Endothelial cell of umbilical vein (primary cell): ENCODE data around the gene IL1R2. TPM values are rescaled to one million over a fixed set of nuclear protein-coding genes. Genes with fewer than 3 reads are reported as not detected.

Experiments
- BruUV-seq: library from RNA; stranded (reverse); fragments of 400-500 nt; replicated peaks from 2 replicates; lab custom pipeline; 2021; lab: Mats Ljungman, UMichigan
- CTCF ChIA-PET: fragments of 300-600, 350-600 bp; sonication (Branson Sonifier 250); formaldehyde crosslinking; loops from one replicate; lab custom pipeline; 2021; ENCODE audit warnings: antibody characterized with exemption, inconsistent platforms; lab: Charles Lee
- POLR2A ChIA-PET: fragments of 300-600, 350-600 bp; sonication (Branson Sonifier 250); formaldehyde crosslinking; loops from one replicate; lab custom pipeline; 2021; ENCODE audit warnings: antibody characterized with exemption, inconsistent platforms; lab: Charles Lee
- DNase-seq: peaks from one replicate; pipeline ENCODE4 v3.0.0-alpha.2; 2011; ENCODE audit warnings: low read depth, low spot score
- FAIRE-seq: peaks from 2 replicates; lab custom pipeline; 2011; peaks lifted over from hg19 to GRCh38; lab: Jason Lieb, UNC
- H2AFZ ChIP-seq: 2 replicates; pipeline ENCODE4 v1.6.0; 2012; ENCODE audit warnings: low read depth, low read length, control low read depth, inconsistent platforms
- H3K27ac ChIP-seq: 2 replicates; pipeline ENCODE4 v1.5.1; 2011; ENCODE audit warnings: low read depth, mild to moderate bottlenecking, control low read depth, low read length, moderate library complexity; ENCODE audit not compliant: insufficient read depth
- H3K27me3 ChIP-seq, 2 experiments: 2 replicates each; pipeline versions ENCODE4 v1.6.0 to v1.6.1; 2011; ENCODE audit warnings: low read length in 2 of 2, mixed read lengths in 1 of 2; ENCODE audit not compliant: control insufficient read depth in 2 of 2, insufficient read depth in 2 of 2
- H3K36me3 ChIP-seq, 2 experiments: 2 replicates in 1 of 2; 3 replicates in 1 of 2; pipeline ENCODE4 v1.5.1; 2011; ENCODE audit warnings: low read length in 2 of 2, mild to moderate bottlenecking in 1 of 2, moderate library complexity in 1 of 2; ENCODE audit not compliant: control insufficient read depth in 2 of 2, insufficient read depth in 2 of 2; ENCODE audit errors: extremely low read depth in 1 of 2
- H3K4me1 ChIP-seq: 3 replicates; pipeline ENCODE4 v1.5.1; 2011; ENCODE audit warnings: mild to moderate bottlenecking, low read length; ENCODE audit not compliant: control insufficient read depth, insufficient read depth; ENCODE audit errors: extremely low read depth
- H3K4me2 ChIP-seq: 2 replicates; pipeline ENCODE4 v1.6.1; 2011; ENCODE audit warnings: low read length, control low read depth, mixed read lengths; ENCODE audit not compliant: insufficient read depth
- H3K4me3 ChIP-seq, 3 experiments: fragments of 200-600 bp in 1 of 3; sonication (generic), shearing (Covaris generic) in 1 of 3; replicated peaks in 1 of 3; 2 replicates each; pipeline ENCODE4 v1.5.1; 2011 to 2016; ENCODE audit warnings: control low read depth in 3 of 3, low read length in 3 of 3, mild to moderate bottlenecking in 2 of 3, inconsistent platforms in 1 of 3, low read depth in 1 of 3, moderate library complexity in 1 of 3; ENCODE audit not compliant: insufficient read depth in 1 of 3
- H3K79me2 ChIP-seq: 2 replicates; pipeline ENCODE4 v1.6.0; 2012; ENCODE audit warnings: low read length, inconsistent platforms; ENCODE audit not compliant: control insufficient read depth, insufficient read depth
- H3K9ac ChIP-seq: replicated peaks from 2 replicates; pipeline ENCODE3; 2011; ENCODE audit warnings: low read length, control low read depth; ENCODE audit not compliant: insufficient read depth; ENCODE audit errors: extremely low read depth
- H3K9me1 ChIP-seq: replicated peaks from 3 replicates; pipeline ENCODE4 v1.6.0; 2011; ENCODE audit warnings: mild to moderate bottlenecking, low read length; ENCODE audit not compliant: control insufficient read depth, insufficient read depth; ENCODE audit errors: extremely low read depth
- H3K9me3 ChIP-seq: replicated peaks from 2 replicates; pipeline ENCODE4 v1.5.1; 2012; ENCODE audit warnings: low read length, inconsistent platforms; ENCODE audit not compliant: control insufficient read depth, insufficient read depth
- H4K20me1 ChIP-seq: replicated peaks from 2 replicates; pipeline ENCODE3; 2011; ENCODE audit warnings: mild to moderate bottlenecking, low read length; ENCODE audit not compliant: control insufficient read depth, insufficient read depth; ENCODE audit errors: extremely low read depth
- EZH2 ChIP-seq: IDR thresholded peaks from 2 replicates; pipeline ENCODE4 v1.6.1; 2012; ENCODE audit warnings: borderline replicate concordance, low read depth, mild to moderate bottlenecking, moderate library complexity, low read length, inconsistent platforms; ENCODE audit not compliant: severe bottlenecking
- FOS ChIP-seq: IDR thresholded peaks from 2 replicates; pipeline ENCODE4 v1.6.1; 2011; ENCODE audit warnings: mild to moderate bottlenecking, low read length, moderate library complexity, borderline replicate concordance; ENCODE audit not compliant: insufficient read depth
- GATA2 ChIP-seq: IDR thresholded peaks from 2 replicates; pipeline ENCODE4 v1.7.0; 2011; ENCODE audit warnings: low read depth, mild to moderate bottlenecking, moderate library complexity, mixed read lengths, low read length; ENCODE audit not compliant: insufficient read length, insufficient read depth
- JUN ChIP-seq: IDR thresholded peaks from 2 replicates; pipeline ENCODE4 v1.6.1; 2011; ENCODE audit warnings: borderline replicate concordance, low read depth; ENCODE audit not compliant: insufficient read length, insufficient read depth
- MAX ChIP-seq: IDR thresholded peaks from 2 replicates; pipeline ENCODE4 v1.6.1; 2011; ENCODE audit not compliant: insufficient read depth, insufficient read length
- MYC ChIP-seq: IDR thresholded peaks from one replicate; pipeline ENCODE4 v1.6.1; 2011; ENCODE audit warnings: mild to moderate bottlenecking, low read depth, low read length
- POLR2A ChIP-seq: IDR thresholded peaks from 2 replicates; pipeline ENCODE4 v1.6.1; 2012; ENCODE audit warnings: low read depth, mild to moderate bottlenecking, control low read depth, low read length
- POLR2AphosphoS5 ChIP-seq: IDR thresholded peaks from 2 replicates; pipeline ENCODE4 v1.6.1; 2012; ENCODE audit warnings: low read depth, mild to moderate bottlenecking, control low read depth, low read length, moderate library complexity; ENCODE audit not compliant: insufficient read depth
- dilution Hi-C: fragments of 300-500 bp; cut with MboI; formaldehyde crosslinking; loops from one replicate; pipeline ENCODE4 v1.15.0; 2019; ENCODE audit warnings: low sequenced_read_pairs; ENCODE audit not compliant: extremely low pct_ligation_motif_present
- intact Hi-C: fragments of 100-400 bp; cut with micrococcal nuclease; formaldehyde crosslinking; loops from one replicate; pipeline ENCODE4 v1.10.0; 2022
- polyA plus RNA-seq, 4 experiments: library from polyadenylated mRNA; depleted of rRNA in 3 of 4; stranded (reverse) in 3 of 4; unstranded in 1 of 4; fragments of >200 nt; gene quantifications; 2 replicates each; pipeline versions ENCODE4 v1.2.1 to v1.2.3, GENCODE V29; 2011 to 2012; ENCODE audit warnings: missing spikeins in 1 of 4
- total RNA-seq: library from RNA; stranded (reverse); gene quantifications from 2 replicates; pipeline ENCODE4 v1.2.3, GENCODE V29; 2021
- TF ChIP-seq, protein P1 (sequence below), 2 donors: IDR thresholded peaks; 1 replicate in 1 of 2; 2 replicates in 1 of 2; pipeline ENCODE4 v1.5.1; 2011; ENCODE audit warnings: low read length in 2 of 2, mild to moderate bottlenecking in 2 of 2, moderate library complexity in 2 of 2, control low read depth in 1 of 2, inconsistent platforms in 1 of 2, low read depth in 1 of 2; ENCODE audit not compliant: insufficient read depth in 1 of 2; ENCODE audit errors: extremely low read depth in 1 of 2

Gene IL1R2
- total and polyA plus RNA-seq, 2 donors (not counting 3 experiments of a cell fraction or from before 2014, with no cell fraction given), result not detected

DNA sequence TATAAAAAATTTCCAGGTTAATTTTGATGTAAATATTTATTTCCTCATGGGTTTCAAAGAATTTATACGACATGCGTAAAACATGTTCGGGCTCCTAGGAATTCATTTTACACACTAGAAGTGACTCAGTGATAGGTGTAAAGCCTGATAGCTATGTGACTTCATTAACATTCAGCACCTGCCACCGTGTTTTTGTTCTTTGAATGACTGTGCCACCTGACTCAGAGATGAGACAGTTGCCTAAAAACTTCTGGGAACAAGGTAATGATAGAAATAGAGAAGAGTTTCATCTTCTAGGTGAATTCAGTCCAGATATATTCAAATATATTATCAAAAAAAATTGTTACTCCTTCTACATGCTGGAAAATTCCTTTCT lies 10.0 kb downstream of the IL1R2 start:
- no peaks in the 10 kb centered on the region for H3K36me3 ChIP-seq
- intact Hi-C loops, result no loop called here
- DNase-seq (no peak), FAIRE-seq (no peak)
- no peak overlapping the region for H2AFZ ChIP-seq
- peaks cover 9 to 10% of the 10 kb centered on the region in 2 experiments for H3K27me3 ChIP-seq
- H3K27ac ChIP-seq, result no peak overlapping the region
- no peak overlapping the region for H3K9ac ChIP-seq
- no peaks in the 10 kb centered on the region for H3K9me3 ChIP-seq
- no peaks in the 10 kb centered on the region for H3K79me2 ChIP-seq
- no TSS peak for BruUV-seq
- TF ChIP-seq MAX (no peak), POLR2AphosphoS5 (no peak), GATA2 (no peak), FOS (no peak), JUN (no peak), MYC (no peak), POLR2A (no peak), EZH2 (no peak)
- TF ChIP-seq, protein P1, sequence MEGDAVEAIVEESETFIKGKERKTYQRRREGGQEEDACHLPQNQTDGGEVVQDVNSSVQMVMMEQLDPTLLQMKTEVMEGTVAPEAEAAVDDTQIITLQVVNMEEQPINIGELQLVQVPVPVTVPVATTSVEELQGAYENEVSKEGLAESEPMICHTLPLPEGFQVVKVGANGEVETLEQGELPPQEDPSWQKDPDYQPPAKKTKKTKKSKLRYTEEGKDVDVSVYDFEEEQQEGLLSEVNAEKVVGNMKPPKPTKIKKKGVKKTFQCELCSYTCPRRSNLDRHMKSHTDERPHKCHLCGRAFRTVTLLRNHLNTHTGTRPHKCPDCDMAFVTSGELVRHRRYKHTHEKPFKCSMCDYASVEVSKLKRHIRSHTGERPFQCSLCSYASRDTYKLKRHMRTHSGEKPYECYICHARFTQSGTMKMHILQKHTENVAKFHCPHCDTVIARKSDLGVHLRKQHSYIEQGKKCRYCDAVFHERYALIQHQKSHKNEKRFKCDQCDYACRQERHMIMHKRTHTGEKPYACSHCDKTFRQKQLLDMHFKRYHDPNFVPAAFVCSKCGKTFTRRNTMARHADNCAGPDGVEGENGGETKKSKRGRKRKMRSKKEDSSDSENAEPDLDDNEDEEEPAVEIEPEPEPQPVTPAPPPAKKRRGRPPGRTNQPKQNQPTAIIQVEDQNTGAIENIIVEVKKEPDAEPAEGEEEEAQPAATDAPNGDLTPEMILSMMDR (IDR thresholded peaks at IDR 0.05; ENCODE audit: extremely low read depth in 1 of 2, insufficient read depth in 1 of 2, low read depth in 1 of 2, low read length in 2 of 2), result no peak
- no peaks in the 10 kb centered on the region for H3K9me1 ChIP-seq
- dilution Hi-C loops, result no loop called here
- no peaks in the 10 kb centered on the region for H4K20me1 ChIP-seq
- no peak overlapping the region for H3K4me2 ChIP-seq
- H3K4me1 ChIP-seq, result no peaks in the 10 kb centered on the region
- POLR2A ChIA-PET, result no interaction called here
- CTCF ChIA-PET, result interaction anchor here (3.9 kb wide), 1 partner anchor 18 kb away, joined by 20 read pairs; no protein-coding TSS in a partner anchor
- no peak overlapping the region for H3K4me3 ChIP-seq
